HG02759 (cell line): Measurements from ENCODE around the gene ADAMTSL3.

ENCODE experiments used
- ATAC-seq: cut with Tn5 transposase; IDR thresholded peaks from one replicate; pipeline ENCODE4 v1.9.1; 2021; ENCODE audit warnings: mild to moderate bottlenecking, moderate library complexity; ENCODE audit not compliant: unreplicated experiment

ADAMTSL3 gene

DNA sequence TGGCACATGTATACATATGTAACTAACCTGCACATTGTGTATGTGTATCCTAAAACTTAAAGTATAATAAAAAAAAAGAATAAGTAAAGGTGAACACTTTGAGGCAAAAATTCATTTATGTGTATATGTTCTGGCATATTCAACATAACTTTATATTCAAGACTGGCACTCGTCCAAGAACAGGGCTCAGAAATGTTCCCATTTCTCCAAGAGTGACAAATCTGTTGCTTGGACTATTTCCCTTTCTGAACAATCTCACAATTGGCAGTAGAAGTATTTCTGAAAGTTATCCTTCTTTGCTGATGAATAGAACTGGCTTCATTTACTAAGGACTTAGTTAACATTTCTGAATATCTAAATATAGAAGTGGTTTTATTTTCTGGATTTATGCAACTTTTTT is 212.8 kb downstream of the ADAMTSL3 start:
- ATAC-seq = no peak

DNA sequence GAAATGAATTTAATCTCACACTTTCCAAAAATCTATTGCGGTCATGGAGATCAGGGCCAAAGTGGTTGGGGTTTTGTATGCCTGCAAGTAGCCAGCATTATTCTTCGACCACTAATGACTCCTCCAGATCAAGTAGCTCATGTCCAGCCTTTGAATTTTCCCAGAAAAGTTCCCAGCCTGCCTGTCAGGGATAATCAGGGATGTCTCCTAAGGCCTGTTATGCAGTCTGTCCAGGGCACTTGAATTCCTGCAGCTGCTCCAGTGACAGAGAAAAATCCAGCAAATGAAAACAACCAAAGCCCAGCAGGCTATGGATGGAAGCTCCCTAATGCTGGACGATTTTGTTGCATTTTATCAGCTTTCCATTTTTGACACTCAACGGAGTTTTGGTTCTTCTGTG is 215.4 kb downstream of the ADAMTSL3 start:
- ATAC-seq = no peak

- no peak for ATAC-seq
Measured at GRCh38 chr15:83871808-83872559, 218.1 kb downstream of the ADAMTSL3 start.

DNA sequence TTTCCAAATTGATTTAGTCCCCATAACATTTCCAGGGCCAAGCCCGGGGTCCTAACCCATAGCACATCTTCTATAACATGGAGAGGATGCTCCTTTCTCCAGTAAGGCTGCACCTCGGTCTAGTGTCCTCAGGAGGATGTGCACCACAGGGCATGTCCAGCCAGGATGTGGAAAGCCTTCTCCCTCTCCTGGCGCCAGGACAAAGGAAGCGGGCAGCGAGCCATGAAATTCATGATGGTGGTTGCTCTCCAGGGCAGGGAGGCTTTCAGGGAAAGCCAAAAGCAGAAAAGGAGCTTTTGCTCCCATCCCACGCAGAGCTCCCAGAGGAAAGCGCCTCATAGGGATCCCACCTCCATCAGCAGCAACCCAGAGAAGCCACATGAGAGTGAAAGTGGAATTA is 220.0 kb downstream of the ADAMTSL3 start:
- no peak for ATAC-seq

DNA sequence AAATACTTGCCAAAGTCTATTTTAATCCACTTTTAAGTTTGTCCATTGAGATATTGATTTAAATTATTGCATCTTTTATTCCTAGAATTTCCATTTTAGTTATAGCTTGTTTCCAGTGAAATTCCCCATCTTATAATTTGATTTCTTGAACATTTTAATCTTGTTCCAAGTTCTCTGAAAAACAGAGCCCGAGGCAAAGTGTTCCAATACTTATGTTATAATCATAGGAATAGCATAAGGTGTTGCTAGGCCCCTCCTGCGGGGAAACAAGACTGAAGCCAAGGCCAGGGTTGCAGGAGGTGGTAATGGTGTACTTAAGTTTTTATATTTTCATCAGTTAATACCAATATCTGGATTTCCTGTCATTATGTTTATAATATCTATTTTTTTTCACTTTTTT is 226.6 kb downstream of the ADAMTSL3 start:
- ATAC-seq = no peak

- ATAC-seq = no peak
Measured at GRCh38 chr15:83881156-83881555, 227.2 kb downstream of the ADAMTSL3 start.

GRCh38 chr15:83886321-83886720 is 232.4 kb downstream of the ADAMTSL3 start:
- no peak for ATAC-seq

DNA sequence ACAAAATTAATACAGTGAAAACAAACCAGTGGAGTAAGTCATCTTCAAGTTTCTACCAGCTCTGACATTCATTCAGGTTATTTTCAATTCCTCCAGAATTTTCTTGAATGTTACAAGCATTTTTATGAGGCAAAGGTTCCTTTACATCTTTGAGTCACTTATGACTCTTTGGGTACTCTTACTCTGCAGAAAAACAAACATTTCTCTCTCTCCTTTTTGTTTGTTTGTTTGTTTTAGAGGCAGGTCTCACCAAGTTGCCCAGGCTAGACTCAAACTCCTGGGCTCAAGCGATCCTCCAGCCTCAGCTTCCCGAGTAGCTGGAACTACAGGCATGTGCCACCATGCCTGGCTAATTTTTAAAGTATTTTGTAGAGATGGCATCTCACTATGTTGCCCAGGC is 233.5 kb downstream of the ADAMTSL3 start:
- ATAC-seq = no peak

DNA sequence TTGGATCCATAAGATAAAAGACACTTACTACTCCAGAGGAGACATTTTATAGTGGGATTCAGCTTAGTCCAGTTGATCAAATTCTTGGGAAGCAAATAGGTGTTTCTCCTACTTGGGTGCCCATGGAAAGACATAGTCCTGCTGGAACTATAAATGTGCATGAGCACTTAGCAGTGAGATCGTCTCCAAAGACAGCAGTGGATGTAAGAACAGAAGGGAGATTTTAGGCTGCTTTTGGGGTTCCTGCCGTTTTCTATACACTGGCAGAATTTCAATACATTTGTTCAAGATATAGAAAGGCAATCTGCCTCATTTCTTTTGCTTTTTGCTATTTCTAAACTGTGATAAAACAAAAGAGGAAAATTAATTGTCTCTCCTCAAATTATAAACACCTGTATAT is 234.0 kb downstream of the ADAMTSL3 start:
- no peak for ATAC-seq

GRCh38 chr15:83889995-83890394 is 236.1 kb downstream of the ADAMTSL3 start:
- ATAC-seq = no peak

DNA sequence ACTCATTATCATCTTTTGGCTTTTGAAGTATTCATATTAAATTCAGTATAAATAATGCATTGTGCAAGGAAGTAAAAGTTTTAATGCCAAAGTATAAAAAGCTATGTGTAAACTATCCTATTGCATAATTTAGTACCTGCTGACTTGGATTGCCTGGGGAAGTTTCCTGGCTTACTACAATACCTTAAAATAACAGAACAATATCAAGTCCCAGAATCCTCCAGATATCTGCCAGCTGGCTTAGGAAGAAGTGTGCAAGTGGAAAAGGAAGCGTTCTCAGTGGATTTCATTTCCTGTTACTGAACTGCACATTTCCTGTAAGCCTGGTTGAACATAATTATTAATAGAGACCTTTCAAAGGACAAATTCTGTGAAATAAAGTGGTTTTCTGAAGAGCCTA is 236.7 kb downstream of the ADAMTSL3 start:
- no peak for ATAC-seq

GRCh38 chr15:83892498-83892897 is 238.6 kb downstream of the ADAMTSL3 start:
- ATAC-seq = no peak

- no peak for ATAC-seq
Measured at GRCh38 chr15:83893308-83893707, 239.4 kb downstream of the ADAMTSL3 start.

GRCh38 chr15:83897037-83897436 is 243.1 kb downstream of the ADAMTSL3 start:
- ATAC-seq = no peak

GRCh38 chr15:83898361-83898760 is 244.4 kb downstream of the ADAMTSL3 start:
- no peak for ATAC-seq

DNA sequence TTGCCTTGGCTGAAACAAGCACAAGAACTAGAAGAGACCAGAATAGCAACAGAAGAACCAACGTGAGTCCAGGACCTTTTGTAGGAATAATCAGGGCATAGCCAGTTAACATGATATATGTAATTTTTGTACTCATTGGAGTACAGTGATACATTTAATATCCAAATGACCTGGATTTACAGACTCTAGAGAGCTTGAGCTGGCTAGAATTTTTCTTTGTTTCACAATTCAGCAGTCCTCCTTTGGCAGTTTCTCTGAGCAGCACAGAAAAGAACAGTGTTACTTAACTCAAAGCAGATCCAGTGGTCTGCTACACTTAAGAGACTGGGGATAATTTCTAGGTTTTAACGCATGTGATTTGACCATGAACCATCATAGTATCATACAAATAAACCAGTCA is 245.7 kb downstream of the ADAMTSL3 start:
- ATAC-seq = no peak

- ATAC-seq = no peak
Measured at GRCh38 chr15:83904107-83905040, 250.5 kb downstream of the ADAMTSL3 start.

DNA sequence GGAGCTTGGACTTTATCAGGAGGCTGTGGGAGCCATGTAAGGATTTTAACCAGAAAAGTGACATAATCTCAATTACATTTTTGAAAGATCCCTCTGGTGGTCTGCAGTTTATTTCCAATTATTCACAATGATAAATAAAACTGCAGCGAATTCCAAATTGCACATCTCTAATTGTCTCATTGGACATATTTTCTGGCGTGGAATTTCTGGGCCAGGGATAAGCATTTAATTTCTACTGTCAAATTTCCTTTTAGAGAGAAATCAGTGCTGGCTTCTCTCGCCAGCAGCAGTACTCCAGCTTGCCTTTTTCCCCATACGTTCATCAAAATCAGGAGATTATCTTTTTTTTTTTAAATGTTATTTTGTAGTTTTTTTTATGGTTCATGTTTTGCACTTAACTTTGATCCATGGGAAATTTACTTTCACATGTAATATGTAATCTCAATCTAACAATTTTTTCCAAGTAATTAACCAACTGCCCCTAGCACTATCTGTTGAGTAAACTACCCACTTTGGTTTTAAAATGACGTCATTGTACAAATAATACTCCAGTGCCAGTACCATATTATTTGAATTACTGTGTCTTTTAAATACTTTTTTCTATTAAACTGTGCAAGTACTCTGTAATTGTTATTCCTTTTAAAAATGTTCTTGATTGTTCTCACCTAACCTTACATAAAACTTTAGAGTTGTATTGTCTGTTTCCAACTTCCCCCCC is 251.8 kb downstream of the ADAMTSL3 start:
- no peak for ATAC-seq

- ATAC-seq = no peak
Measured at GRCh38 chr15:83911345-83911744, 257.4 kb downstream of the ADAMTSL3 start.

GRCh38 chr15:83912343-83912742 is 258.4 kb downstream of the ADAMTSL3 start:
- ATAC-seq = no peak

DNA sequence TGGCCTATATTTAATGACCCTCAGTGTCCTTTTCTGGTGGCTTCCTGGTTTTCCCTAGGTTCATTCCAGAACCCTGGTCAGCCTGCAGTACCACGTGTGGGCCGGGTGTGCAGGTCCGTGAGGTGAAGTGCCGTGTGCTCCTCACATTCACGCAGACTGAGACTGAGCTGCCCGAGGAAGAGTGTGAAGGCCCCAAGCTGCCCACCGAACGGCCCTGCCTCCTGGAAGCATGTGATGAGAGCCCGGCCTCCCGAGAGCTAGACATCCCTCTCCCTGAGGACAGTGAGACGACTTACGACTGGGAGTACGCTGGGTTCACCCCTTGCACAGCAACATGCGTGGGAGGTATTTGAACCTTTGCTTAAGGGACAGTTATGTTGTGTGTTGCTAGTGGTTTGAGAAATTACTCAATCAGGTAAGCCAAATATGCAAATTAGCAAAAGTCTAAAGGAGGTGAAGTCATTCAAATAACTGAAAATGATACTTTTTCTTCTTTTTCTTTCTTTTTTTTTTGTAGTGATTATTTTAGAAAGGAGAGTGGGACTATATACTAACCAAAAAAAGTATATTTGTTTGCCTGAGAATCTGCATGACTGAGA is 259.2 kb downstream of the ADAMTSL3 start:
- ATAC-seq = no peak
